HG02970 (cell line): ENCODE data around the gene SLC25A42.

ENCODE experiments used
- ATAC-seq: cut with Tn5 transposase; IDR thresholded peaks from one replicate; pipeline ENCODE4 v1.9.1; 2021; ENCODE audit warnings: mild to moderate bottlenecking, moderate library complexity, moderate number of reproducible peaks; ENCODE audit not compliant: unreplicated experiment, low FRiP score

Gene SLC25A42

GRCh38 chr19:19154768-19155494 is 91.1 kb downstream of the SLC25A42 start:
- ATAC-seq = no peak

- no peak for ATAC-seq
Observed at GRCh38 chr19:19155495-19156219, 91.9 kb downstream of the SLC25A42 start.

GRCh38 chr19:19157808-19158207 is 94.0 kb downstream of the SLC25A42 start:
- ATAC-seq = no peak

GRCh38 chr19:19159534-19159933 is 95.7 kb downstream of the SLC25A42 start:
- no peak for ATAC-seq

GRCh38 chr19:19160461-19161035 is 96.8 kb downstream of the SLC25A42 start:
- no peak for ATAC-seq

- ATAC-seq = no peak
Observed at GRCh38 chr19:19162495-19162894, 98.7 kb downstream of the SLC25A42 start.
